CD4-positive, CD25-positive, alpha-beta regulatory T cell (primary cell): ENCODE results near the gene CEP350. TPM values are rescaled to one million over a fixed set of nuclear protein-coding genes. Genes with fewer than 3 reads are reported as not detected.
A peak's percentile ranks its signal among the peaks of the same experiment; 100 is the strongest.
"Not testable (repeated sequence)": the region's sequence is repeated elsewhere in the genome, so short reads cannot be mapped to it uniquely, and the experiment has no call there.

Experiments
- ATAC-seq, 2 donors: fragments of 150-1000 bp; cut with Tn5 transposase; one replicate each; pipeline ENCODE4 v1.10.0; 2021; ENCODE audit warnings: low read depth in 2 of 2, moderate number of reproducible peaks in 2 of 2, moderate library complexity in 1 of 2
- DNase-seq, 3 donors: peaks; one replicate each; pipeline versions ENCODE4 v3.0.0 to v3.0.0-alpha.2; 2012 to 2022; ENCODE audit warnings: mixed read lengths in 1 of 3
- H3K27ac ChIP-seq: one replicate; pipeline ENCODE4 v1.7.0; 2013; ENCODE audit warnings: mild to moderate bottlenecking, low read length; ENCODE audit not compliant: insufficient read depth, poor library complexity, severe bottlenecking
- H3K27me3 ChIP-seq: one replicate; pipeline ENCODE4 v1.7.0; 2013; ENCODE audit warnings: low read length; ENCODE audit not compliant: control insufficient read depth, insufficient read depth
- H3K36me3 ChIP-seq: one replicate; pipeline ENCODE4 v1.7.0; 2013; ENCODE audit warnings: mild to moderate bottlenecking, low read length, moderate library complexity; ENCODE audit not compliant: control insufficient read depth, insufficient read depth
- H3K4me1 ChIP-seq: 2 replicates; pipeline ENCODE4 v1.7.0; 2013; ENCODE audit warnings: mild to moderate bottlenecking, low read length; ENCODE audit not compliant: insufficient read depth, control insufficient read depth, poor library complexity, severe bottlenecking
- H3K4me3 ChIP-seq: one replicate; pipeline ENCODE4 v1.7.0; 2013; ENCODE audit warnings: low read depth, mild to moderate bottlenecking, low read length, moderate library complexity
- H3K9me3 ChIP-seq, 2 experiments: 1 replicate in 1 of 2; 2 replicates in 1 of 2; pipeline ENCODE4 v1.7.0; 2013; ENCODE audit warnings: low read length in 2 of 2, mild to moderate bottlenecking in 1 of 2, moderate library complexity in 1 of 2; ENCODE audit not compliant: control insufficient read depth in 2 of 2
- H3K27ac Mint-ChIP-seq, 3 donors: one replicate each; pipeline ENCODE4 v1.8.0; 2020 to 2022; ENCODE audit warnings: mild to moderate bottlenecking in 3 of 3, mixed read lengths in 3 of 3, moderate library complexity in 2 of 3
- H3K27me3 Mint-ChIP-seq: one replicate; pipeline ENCODE4 v1.8.0; 2022; ENCODE audit warnings: mild to moderate bottlenecking, mixed read lengths
- H3K36me3 Mint-ChIP-seq: one replicate; pipeline ENCODE4 v1.8.0; 2020; ENCODE audit warnings: mixed read lengths
- H3K4me1 Mint-ChIP-seq, 4 donors: one replicate each; pipeline ENCODE4 v1.8.0; 2020 to 2022; ENCODE audit warnings: mixed read lengths in 4 of 4, mild to moderate bottlenecking in 1 of 4
- H3K4me3 Mint-ChIP-seq, 4 donors: one replicate each; pipeline ENCODE4 v1.8.0; 2020 to 2022; ENCODE audit warnings: mild to moderate bottlenecking in 4 of 4, mixed read lengths in 4 of 4, moderate library complexity in 3 of 4
- H3K9me3 Mint-ChIP-seq, 7 donors: one replicate each; pipeline ENCODE4 v1.8.0; 2020 to 2022; ENCODE audit warnings: mixed read lengths in 7 of 7, mild to moderate bottlenecking in 3 of 7, moderate library complexity in 2 of 7
- polyA plus RNA-seq, 4 donors: library from polyadenylated mRNA; unstranded; fragments of 300-500 nt; fragmentation: Illumina TruSeq; gene quantifications; one replicate each; pipeline ENCODE4 v1.2.3, GENCODE V29; 2021
- total RNA-seq: library from RNA; stranded (reverse); gene quantifications from one replicate; pipeline ENCODE4 v1.2.3, GENCODE V29; 2022

Gene CEP350
- total and polyA plus RNA-seq, 5 donors from 2014 or later = 20.4 to 69.9 (median 26.5) TPM

- DNase-seq = no peak
- Mint-ChIP-seq H3K27me3 (peaks cover 4% of the 10 kb centered on the region), H3K36me3 (no peaks in the 10 kb centered on the region), H3K4me1 (peaks cover 25 to 42% (median 32%) of the 10 kb centered on the region in 4 donors), H3K4me3 (peak overlapping the region in 2 of 4 donors; percentile 48 to 88), H3K9me3 (peaks cover 0 to 2% (median 0%) of the 10 kb centered on the region in 7 donors), H3K27ac (peak overlapping the region; percentile 39 to 96 (median 87))
- Histone ChIP-seq H3K4me3 (no peak overlapping the region), H3K27me3 (no peaks in the 10 kb centered on the region), H3K36me3 (no peaks in the 10 kb centered on the region), H3K4me1 (peaks cover 28% of the 10 kb centered on the region), H3K27ac (peak overlapping the region; percentile 93), H3K9me3 (no peaks in the 10 kb centered on the region)
- no peak for ATAC-seq
Observed at GRCh38 chr1:179951383-179952144, 3.0 kb upstream of the CEP350 start.

- no peak for DNase-seq
- no peak for ATAC-seq
- H3K27ac ChIP-seq = peak overlapping the region; percentile 93
Observed at GRCh38 chr1:179952186-179952585, 2.4 kb upstream of the CEP350 start.

GRCh38 chr1:179953974-179954492 is 577 bp upstream of the CEP350 start:
- Mint-ChIP-seq H3K36me3 (no peaks in the 10 kb centered on the region), H3K27me3 (peaks cover 4% of the 10 kb centered on the region), H3K4me1 (peaks cover 44 to 63% (median 44%) of the 10 kb centered on the region in 4 donors), H3K4me3 (peak overlapping the region; percentile 88 to 98 (median 94)), H3K27ac (peak overlapping the region; percentile 90 to 96 (median 96)), H3K9me3 (no peaks in the 10 kb centered on the region)
- ATAC-seq = peak; percentile 5 to 9
- Histone ChIP-seq H3K4me1 (peaks cover 46% of the 10 kb centered on the region), H3K9me3 (no peaks in the 10 kb centered on the region), H3K27me3 (no peaks in the 10 kb centered on the region), H3K27ac (peak overlapping the region; percentile 93), H3K36me3 (no peaks in the 10 kb centered on the region), H3K4me3 (peak overlapping the region; percentile 98)
- DNase-seq = peak in 2 of 3 donors; percentile 31 to 78

More at GRCh38 chr1:179952186-179952585, 2.4 kb upstream of the CEP350 start:
- peaks cover 27 to 47% (median 35%) of the 10 kb centered on the region in 4 donors for H3K4me1 Mint-ChIP-seq
- H3K9me3 Mint-ChIP-seq = peaks cover 0 to 2% (median 0%) of the 10 kb centered on the region in 7 donors
- Histone ChIP-seq H3K9me3 (no peaks in the 10 kb centered on the region), H3K36me3 (no peaks in the 10 kb centered on the region), H3K4me1 (peaks cover 32% of the 10 kb centered on the region), H3K4me3 (no peak overlapping the region), H3K27me3 (no peaks in the 10 kb centered on the region)
- H3K4me3 Mint-ChIP-seq = peak overlapping the region in 2 of 4 donors; percentile 48 to 88
- no peaks in the 10 kb centered on the region for H3K36me3 Mint-ChIP-seq
- peaks cover 4% of the 10 kb centered on the region for H3K27me3 Mint-ChIP-seq
- peak overlapping the region; percentile 39 to 96 (median 87) for H3K27ac Mint-ChIP-seq

GRCh38 chr1:179955287-179955680 is 674 bp downstream of the CEP350 start:
- ATAC-seq = no peak
- Histone ChIP-seq H3K4me1 (peaks cover 46% of the 10 kb centered on the region), H3K36me3 (no peaks in the 10 kb centered on the region), H3K27me3 (no peaks in the 10 kb centered on the region), H3K9me3 (no peaks in the 10 kb centered on the region), H3K27ac (peak overlapping the region; percentile 93), H3K4me3 (peak overlapping the region; percentile 94)
- DNase-seq = no peak
- peaks cover 44 to 74% (median 51%) of the 10 kb centered on the region in 4 donors for H3K4me1 Mint-ChIP-seq
- H3K4me3 Mint-ChIP-seq = peak overlapping the region; percentile 88 to 98 (median 92)
- peak overlapping the region; percentile 82 to 96 (median 95) for H3K27ac Mint-ChIP-seq
- H3K27me3 Mint-ChIP-seq = peaks cover 4% of the 10 kb centered on the region
- no peaks in the 10 kb centered on the region for H3K36me3 Mint-ChIP-seq
- no peaks in the 10 kb centered on the region for H3K9me3 Mint-ChIP-seq

- peak overlapping the region; percentile 94 for H3K4me3 ChIP-seq
- Mint-ChIP-seq H3K27me3 (peaks cover 4% of the 10 kb centered on the region), H3K9me3 (no peaks in the 10 kb centered on the region), H3K4me1 (peaks cover 44 to 76% (median 53%) of the 10 kb centered on the region in 4 donors), H3K27ac (peak overlapping the region; percentile 82 to 96 (median 95)), H3K4me3 (peak overlapping the region; percentile 88 to 98 (median 92)), H3K36me3 (no peaks in the 10 kb centered on the region)
- no peaks in the 10 kb centered on the region for H3K9me3 ChIP-seq
- no peaks in the 10 kb centered on the region for H3K27me3 ChIP-seq
- peak overlapping the region; percentile 93 for H3K27ac ChIP-seq
- ATAC-seq (no peak), DNase-seq (no peak)
- H3K36me3 ChIP-seq = no peaks in the 10 kb centered on the region
- H3K4me1 ChIP-seq = peaks cover 46% of the 10 kb centered on the region
Observed at GRCh38 chr1:179955731-179956130, 1.1 kb downstream of the CEP350 start.

GRCh38 chr1:179958359-179958758 is 3.7 kb downstream of the CEP350 start:
- peaks cover 16% of the 10 kb centered on the region for H3K36me3 Mint-ChIP-seq
- H3K9me3 ChIP-seq = no peaks in the 10 kb centered on the region
- peaks cover 38 to 72% (median 56%) of the 10 kb centered on the region in 4 donors for H3K4me1 Mint-ChIP-seq
- DNase-seq (no peak), ATAC-seq (no peak)
- H3K27me3 ChIP-seq = no peaks in the 10 kb centered on the region
- H3K4me3 Mint-ChIP-seq = peak overlapping the region in 1 of 4 donors; percentile 17
- peaks cover 39% of the 10 kb centered on the region for H3K4me1 ChIP-seq
- H3K27ac Mint-ChIP-seq = no peak overlapping the region
- peak overlapping the region; percentile 94 for H3K4me3 ChIP-seq
- no peaks in the 10 kb centered on the region for H3K36me3 ChIP-seq
- peaks cover 0 to 4% (median 0%) of the 10 kb centered on the region in 7 donors for H3K9me3 Mint-ChIP-seq
- H3K27ac ChIP-seq = no peak overlapping the region
- no peaks in the 10 kb centered on the region for H3K27me3 Mint-ChIP-seq

- not testable (repeated sequence) for ATAC-seq
Observed at GRCh38 chr1:179962168-179962567, 7.6 kb downstream of the CEP350 start.

More at GRCh38 chr1:179962168-179962567, 7.6 kb downstream of the CEP350 start:
- Mint-ChIP-seq H3K27ac (peak overlapping the region in 1 of 3 donors; percentile 22), H3K4me3 (peak overlapping the region in 2 of 4 donors; percentile 13 to 70), H3K4me1 (peaks cover 38 to 67% (median 53%) of the 10 kb centered on the region in 4 donors), H3K36me3 (peaks cover 16% of the 10 kb centered on the region)
- not testable (repeated sequence) for DNase-seq, H3K9me3 Mint-ChIP-seq, H3K27me3 Mint-ChIP-seq, H3K27ac ChIP-seq, H3K36me3 ChIP-seq, H3K27me3 ChIP-seq, H3K4me3 ChIP-seq
- Histone ChIP-seq H3K4me1 (peaks cover 17% of the 10 kb centered on the region), H3K9me3 (peaks cover 7 to 11% of the 10 kb centered on the region in 2 experiments)
